AG09319 (cell line): ENCODE results near the gene VPS18.

Experiments
- DNase-seq: peaks from one replicate; pipeline ENCODE4 v3.0.0-alpha.2; 2010; ENCODE audit warnings: low read depth; ENCODE audit errors: extremely low read depth
- TF ChIP-seq, protein P1 (sequence below): IDR thresholded peaks from 2 replicates; pipeline ENCODE4 v1.5.1; 2011; ENCODE audit warnings: low read depth, mild to moderate bottlenecking, inconsistent platforms, low read length, moderate library complexity

VPS18 gene

DNA sequence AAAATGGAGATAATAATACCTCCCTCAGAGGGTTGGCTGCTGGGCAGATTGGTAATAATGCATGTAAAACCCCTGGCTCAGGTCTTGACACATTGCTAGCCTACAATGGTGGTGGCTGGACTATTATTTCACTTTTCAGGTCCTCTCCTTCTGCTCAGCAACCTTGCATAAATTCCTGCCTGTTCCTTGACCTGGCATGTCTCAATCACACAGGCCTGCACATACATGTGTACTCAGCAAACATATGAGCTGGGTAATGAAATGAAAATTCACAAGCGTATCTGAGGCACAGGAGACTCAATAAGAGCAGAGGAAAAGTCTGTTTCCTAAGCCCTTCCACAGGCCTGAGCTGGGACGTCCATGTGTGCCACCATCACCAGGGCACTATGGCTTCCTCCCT, 17.4 kb downstream of the VPS18 start:
- TF ChIP-seq, protein P1, sequence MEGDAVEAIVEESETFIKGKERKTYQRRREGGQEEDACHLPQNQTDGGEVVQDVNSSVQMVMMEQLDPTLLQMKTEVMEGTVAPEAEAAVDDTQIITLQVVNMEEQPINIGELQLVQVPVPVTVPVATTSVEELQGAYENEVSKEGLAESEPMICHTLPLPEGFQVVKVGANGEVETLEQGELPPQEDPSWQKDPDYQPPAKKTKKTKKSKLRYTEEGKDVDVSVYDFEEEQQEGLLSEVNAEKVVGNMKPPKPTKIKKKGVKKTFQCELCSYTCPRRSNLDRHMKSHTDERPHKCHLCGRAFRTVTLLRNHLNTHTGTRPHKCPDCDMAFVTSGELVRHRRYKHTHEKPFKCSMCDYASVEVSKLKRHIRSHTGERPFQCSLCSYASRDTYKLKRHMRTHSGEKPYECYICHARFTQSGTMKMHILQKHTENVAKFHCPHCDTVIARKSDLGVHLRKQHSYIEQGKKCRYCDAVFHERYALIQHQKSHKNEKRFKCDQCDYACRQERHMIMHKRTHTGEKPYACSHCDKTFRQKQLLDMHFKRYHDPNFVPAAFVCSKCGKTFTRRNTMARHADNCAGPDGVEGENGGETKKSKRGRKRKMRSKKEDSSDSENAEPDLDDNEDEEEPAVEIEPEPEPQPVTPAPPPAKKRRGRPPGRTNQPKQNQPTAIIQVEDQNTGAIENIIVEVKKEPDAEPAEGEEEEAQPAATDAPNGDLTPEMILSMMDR = no peak
- no peak for DNase-seq

DNA sequence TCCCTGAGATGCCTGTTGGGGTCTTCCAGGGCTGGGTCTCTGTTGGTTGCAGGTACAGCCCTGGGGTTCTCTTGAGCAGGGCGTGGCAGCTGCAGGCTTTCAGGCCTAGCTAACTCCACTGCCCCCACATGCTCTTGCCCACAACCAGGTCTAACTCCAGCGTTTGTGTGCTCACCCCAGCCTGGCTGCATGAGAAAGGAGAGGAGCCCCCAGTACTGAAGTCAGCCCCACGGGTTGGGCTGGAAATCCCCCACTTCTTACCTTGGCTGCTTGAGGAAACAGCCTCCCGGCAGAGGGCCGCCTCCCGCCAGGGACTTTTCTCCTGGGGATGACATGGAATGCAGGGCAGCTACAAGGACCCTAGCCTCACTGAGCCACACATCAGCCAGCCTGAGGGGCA, 18.2 kb downstream of the VPS18 start:
- TF ChIP-seq, protein P1 = no peak
- DNase-seq = no peak

DNA sequence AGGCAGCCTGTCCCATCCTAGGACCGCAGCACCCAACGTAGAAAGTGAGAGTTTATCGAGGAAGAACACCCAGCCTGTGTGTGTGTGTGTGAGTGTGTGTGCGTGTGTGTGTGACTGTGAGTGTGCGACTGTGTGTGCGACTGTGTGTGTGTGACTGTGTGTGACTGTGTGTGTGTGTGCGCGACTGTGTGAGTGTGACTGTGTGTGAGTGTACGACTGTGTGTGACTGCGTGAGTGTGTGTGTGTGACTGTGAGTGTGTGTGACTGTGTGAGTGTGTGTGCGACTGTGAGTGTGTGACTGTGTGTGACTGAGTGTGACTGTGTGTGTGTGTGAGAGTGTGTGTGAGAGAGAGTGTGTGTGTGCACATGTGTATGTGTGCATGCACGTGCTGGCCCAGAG, 19.8 kb downstream of the VPS18 start:
- TF ChIP-seq, protein P1 = no peak
- no peak for DNase-seq

DNA sequence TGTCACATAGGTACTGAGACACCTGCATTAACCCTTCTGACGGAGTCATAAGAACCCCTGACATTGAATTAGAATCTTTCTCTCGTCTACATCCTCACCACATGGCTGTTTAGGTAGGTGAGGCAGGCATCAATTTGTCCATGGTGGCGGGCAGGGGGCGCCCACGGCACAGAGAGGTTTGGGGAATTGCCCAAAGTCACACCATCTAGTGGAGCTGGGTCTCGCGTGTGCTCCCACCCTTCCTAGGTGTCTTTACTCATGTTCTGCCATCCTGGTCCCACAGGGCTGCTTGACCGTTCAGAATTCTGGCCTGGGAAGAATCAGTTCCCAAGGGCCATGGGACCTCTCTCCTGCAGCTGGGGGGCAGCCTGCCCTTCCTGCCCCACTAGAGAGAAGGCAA, 20.2 kb downstream of the VPS18 start:
- DNase-seq = no peak
- TF ChIP-seq, protein P1 = no peak

DNA sequence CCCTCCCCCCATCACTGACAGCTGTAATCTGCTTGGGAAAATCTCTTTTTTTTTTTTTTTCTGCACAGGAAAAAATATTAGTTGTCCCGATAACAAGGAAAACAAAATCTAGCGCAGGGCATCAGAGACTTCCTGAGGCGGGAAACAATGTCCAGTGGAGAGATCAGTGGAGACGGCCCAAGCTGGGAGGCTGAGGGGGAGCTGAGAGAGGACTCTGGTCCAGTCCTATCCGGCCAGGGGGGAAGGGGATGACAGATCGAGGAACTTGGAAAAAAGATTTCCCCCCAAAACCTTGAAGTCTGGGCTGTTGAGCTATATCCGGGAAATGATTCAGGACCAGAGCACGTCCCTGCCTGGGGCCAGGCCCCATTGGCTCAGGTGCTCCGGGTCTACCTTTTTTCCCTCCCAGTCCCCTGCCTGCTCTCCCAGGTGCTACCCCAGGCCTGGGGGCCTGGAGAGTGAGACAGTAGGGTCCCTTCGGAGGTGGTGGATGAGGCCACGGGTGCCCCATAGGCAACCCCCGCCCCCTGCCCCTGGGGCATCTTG, 20.9 kb downstream of the VPS18 start:
- TF ChIP-seq, protein P1 = no peak
- no peak for DNase-seq

DNA sequence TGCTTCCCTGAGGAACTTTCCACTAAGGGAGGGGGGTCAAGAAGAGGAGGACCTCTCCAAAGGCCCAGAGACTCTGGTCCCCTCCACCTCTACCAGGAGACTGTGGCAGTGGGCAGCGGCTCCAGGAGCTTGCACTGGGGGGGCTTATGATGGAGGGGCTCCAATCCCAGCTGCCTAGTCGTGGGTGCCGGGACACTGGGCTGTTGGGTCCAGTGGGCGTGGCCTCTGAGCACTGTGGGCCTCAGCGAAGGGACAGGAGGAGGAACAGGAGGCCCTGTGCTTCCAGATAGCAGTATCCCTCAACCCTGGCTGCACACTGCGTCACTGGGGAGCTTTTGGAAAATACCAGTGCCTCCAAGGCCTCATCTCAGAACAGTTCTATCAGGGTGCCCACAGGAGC, 21.4 kb downstream of the VPS18 start:
- TF ChIP-seq, protein P1 = no peak
- no peak for DNase-seq

DNA sequence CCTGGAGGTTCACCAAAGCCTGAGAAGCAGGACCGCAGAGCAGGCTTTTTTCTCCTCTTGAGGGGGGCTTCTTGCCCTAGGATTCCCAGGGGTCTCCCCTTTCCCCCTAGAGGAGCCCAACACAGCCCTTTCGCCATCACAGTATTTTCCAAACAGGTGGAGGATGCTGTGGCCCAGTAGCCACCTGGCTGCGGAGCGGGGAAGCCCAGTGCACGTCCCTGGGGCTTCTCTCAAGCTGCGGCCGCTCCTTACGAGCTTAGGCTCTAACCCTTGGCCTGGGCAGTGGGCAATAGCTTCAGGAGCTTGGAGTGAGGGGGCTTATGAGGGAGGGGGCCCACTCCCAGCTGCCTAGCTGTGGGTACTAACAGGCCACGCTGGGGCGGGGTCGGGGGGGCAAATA, 23.3 kb downstream of the VPS18 start:
- TF ChIP-seq, protein P1 = no peak
- no peak for DNase-seq
